RPMI7951 (cell line): ENCODE results near the gene TMEM129. TPM values are rescaled to one million over a fixed set of nuclear protein-coding genes. Genes with fewer than 3 reads are reported as not detected.

Experiments
- DNase-seq: peaks from one replicate; pipeline ENCODE4 v3.0.0-alpha.2; 2012; ENCODE audit warnings: low read depth
- total RNA-seq: library from RNA; depleted of rRNA; stranded (reverse); fragments of >200 nt; shearing (Covaris generic); gene quantifications from 2 replicates; pipeline ENCODE4 v1.2.3, GENCODE V29; 2014

TMEM129 gene
- total RNA-seq, 1 experiment from 2014 or later = 8.2 TPM

GRCh38 chr4:1758306-1759121 lies 37.4 kb upstream of the TMEM129 start:
- no peak for DNase-seq

- no peak for DNase-seq
Observed at GRCh38 chr4:1757836-1758235, 36.7 kb upstream of the TMEM129 start.

- DNase-seq = no peak
Observed at GRCh38 chr4:1756893-1757779, 36.0 kb upstream of the TMEM129 start.

GRCh38 chr4:1756079-1756478 lies 35.0 kb upstream of the TMEM129 start:
- DNase-seq = no peak

- DNase-seq = no peak
Observed at GRCh38 chr4:1755297-1755696, 34.2 kb upstream of the TMEM129 start.

GRCh38 chr4:1754336-1754735 lies 33.2 kb upstream of the TMEM129 start:
- no peak for DNase-seq

GRCh38 chr4:1753697-1754311 lies 32.7 kb upstream of the TMEM129 start:
- DNase-seq = no peak

- no peak for DNase-seq
Observed at GRCh38 chr4:1753294-1753696, 32.2 kb upstream of the TMEM129 start.

- no peak for DNase-seq
Observed at GRCh38 chr4:1752284-1753041, 31.3 kb upstream of the TMEM129 start.

GRCh38 chr4:1751919-1752283 lies 30.8 kb upstream of the TMEM129 start:
- DNase-seq = no peak

GRCh38 chr4:1751155-1751918 lies 30.2 kb upstream of the TMEM129 start:
- no peak for DNase-seq

- no peak for DNase-seq
Observed at GRCh38 chr4:1750381-1751154, 29.4 kb upstream of the TMEM129 start.

- DNase-seq = no peak
Observed at GRCh38 chr4:1749826-1750225, 28.7 kb upstream of the TMEM129 start.

GRCh38 chr4:1749370-1749769 lies 28.2 kb upstream of the TMEM129 start:
- DNase-seq = no peak

GRCh38 chr4:1748465-1748995 lies 27.4 kb upstream of the TMEM129 start:
- peak; percentile 47 for DNase-seq

- DNase-seq = no peak
Observed at GRCh38 chr4:1747603-1747967, 26.5 kb upstream of the TMEM129 start.

- DNase-seq = peak; percentile 73
Observed at GRCh38 chr4:1746919-1747602, 25.9 kb upstream of the TMEM129 start.

GRCh38 chr4:1746265-1746691 lies 25.2 kb upstream of the TMEM129 start:
- peak; percentile 61 for DNase-seq

GRCh38 chr4:1745697-1746096 lies 24.6 kb upstream of the TMEM129 start:
- no peak for DNase-seq
